H1 (cell line): ENCODE data around the gene SLC6A17. TPM values are rescaled to one million over a fixed set of nuclear protein-coding genes. Genes with fewer than 3 reads are reported as not detected.

ENCODE experiments used
- GABPA ChIP-seq: IDR thresholded peaks from 2 replicates; pipeline ENCODE4 v1.6.1; 2011; ENCODE audit warnings: mild to moderate bottlenecking, low read length, moderate library complexity, borderline replicate concordance; ENCODE audit not compliant: insufficient read depth
- POLR2A ChIP-seq, 2 experiments: IDR thresholded peaks; 1 replicate in 1 of 2; 2 replicates in 1 of 2; pipeline ENCODE4 v1.6.1; 2011; ENCODE audit warnings: low read depth in 2 of 2, low read length in 2 of 2, mild to moderate bottlenecking in 2 of 2; ENCODE audit errors: control extremely low read depth in 1 of 2
- polyA plus RNA-seq, 7 experiments: library from polyadenylated mRNA; depleted of rRNA in 3 of 7; stranded (reverse) in 5 of 7; unstranded in 2 of 7; fragments of >200 nt in 5 of 7; fragments of 200-250 nt in 2 of 7; gene quantifications; 1 replicate in 5 of 7; 2 replicates in 1 of 7; 4 replicates in 1 of 7; pipeline versions ENCODE4 v1.2.1 to v1.2.3, GENCODE V29; 2011 to 2013; ENCODE audit warnings: missing spikeins in 2 of 7, mixed read lengths in 2 of 7
- total RNA-seq: library from RNA; stranded (reverse); fragmentation: NEBNext Ultra II Directional; extraction: Animal tissue kit (Norgen Biotek cat#: 25700); gene quantifications from 2 replicates; pipeline ENCODE4 v1.2.1, GENCODE V29; 2021

SLC6A17 gene
- total and polyA plus RNA-seq, 2 of the 8 experiments (the other 6 are each of a cell fraction or from before 2014, with no cell fraction given), result 0.15 to 0.28 TPM

GRCh38 chr1:110170766-110171733 is 20.8 kb downstream of the SLC6A17 start (continued):
- no peak for TF ChIP-seq GABPA
- TF ChIP-seq POLR2A (IDR thresholded peaks at IDR 0.05; ENCODE audit: control extremely low read depth in 1 of 2, low read depth in 2 of 2, low read length in 2 of 2), result no peak
- TF ChIP-seq, all 59 proteins: peak for 0
